ENCODE data around the gene TMPRSS7. TPM values are rescaled to one million over a fixed set of nuclear protein-coding genes. Genes with fewer than 3 reads are reported as not detected.
"Not testable (repeated sequence)": the region's sequence is repeated elsewhere in the genome, so short reads cannot be mapped to it uniquely, and the experiment has no call there.

TMPRSS7 gene
- polyA plus RNA-seq, 10 donors, result not detected

DNA sequence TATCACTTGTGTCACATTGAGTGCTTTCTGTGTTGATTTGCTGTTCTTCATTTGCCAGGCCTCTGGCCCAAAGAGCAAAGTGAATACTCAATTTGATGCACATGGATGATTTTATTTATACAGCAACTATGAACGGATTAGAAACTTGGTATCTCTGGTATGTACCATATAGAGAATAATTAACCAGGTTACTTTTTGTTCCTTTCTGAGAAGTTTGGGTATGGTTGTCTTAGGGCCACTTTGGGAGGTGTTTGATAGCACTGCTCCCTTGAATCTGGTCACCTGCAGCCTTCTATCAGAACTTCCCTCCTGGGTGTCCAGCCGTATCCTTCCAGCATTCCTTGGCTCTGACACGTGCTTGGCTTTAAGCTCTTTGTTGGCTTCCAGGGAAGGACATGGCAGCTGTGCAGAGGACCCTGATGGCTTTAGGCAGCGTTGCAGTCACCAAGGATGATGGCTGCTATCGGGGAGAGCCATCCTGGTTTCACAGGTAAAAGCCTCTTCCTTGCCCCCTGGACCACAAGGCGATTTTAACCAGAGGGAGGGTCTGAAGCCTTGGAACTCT, 23.1 kb upstream of the TMPRSS7 start:
- DNase-seq, result peak in 1 of 3 donors; percentile 19

DNA sequence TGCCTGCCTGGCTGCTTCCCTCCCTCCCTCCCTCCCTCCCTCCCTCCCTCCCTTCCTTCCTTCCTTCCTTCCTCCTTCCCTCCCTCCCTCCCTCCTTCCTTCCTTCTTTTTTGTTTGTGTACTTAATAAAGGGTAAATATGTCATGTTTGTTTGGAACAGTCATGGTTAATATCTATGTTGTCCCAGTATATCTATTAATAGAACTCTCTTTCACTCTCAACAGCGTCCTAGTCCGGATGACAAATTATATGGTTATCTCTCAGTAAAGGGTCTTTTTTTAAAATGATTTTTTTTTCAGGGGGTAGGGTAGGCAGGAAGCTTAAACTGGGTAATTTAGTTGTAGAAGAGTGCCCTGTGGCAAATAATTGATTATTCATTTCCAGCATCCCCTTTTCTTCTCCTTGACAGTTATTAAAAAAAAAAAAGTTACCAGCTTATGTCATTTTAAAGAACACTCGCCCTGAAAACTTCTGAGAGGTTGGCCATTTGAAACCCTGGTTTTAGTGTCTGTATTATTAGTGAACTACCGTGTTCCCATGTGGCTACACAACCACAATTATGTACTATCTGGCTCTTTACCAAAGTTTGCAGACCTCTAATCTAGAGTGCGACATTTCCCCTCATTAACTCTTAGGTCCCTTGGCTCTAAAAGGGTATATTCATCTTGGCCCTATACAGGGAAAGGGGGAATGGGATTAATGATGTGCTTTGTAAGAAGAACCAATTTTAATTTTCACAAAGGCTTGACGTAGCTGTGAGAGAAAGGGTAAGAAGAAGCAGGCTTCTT, 22.1 kb upstream of the TMPRSS7 start:
- DNase-seq, result no peak

DNA sequence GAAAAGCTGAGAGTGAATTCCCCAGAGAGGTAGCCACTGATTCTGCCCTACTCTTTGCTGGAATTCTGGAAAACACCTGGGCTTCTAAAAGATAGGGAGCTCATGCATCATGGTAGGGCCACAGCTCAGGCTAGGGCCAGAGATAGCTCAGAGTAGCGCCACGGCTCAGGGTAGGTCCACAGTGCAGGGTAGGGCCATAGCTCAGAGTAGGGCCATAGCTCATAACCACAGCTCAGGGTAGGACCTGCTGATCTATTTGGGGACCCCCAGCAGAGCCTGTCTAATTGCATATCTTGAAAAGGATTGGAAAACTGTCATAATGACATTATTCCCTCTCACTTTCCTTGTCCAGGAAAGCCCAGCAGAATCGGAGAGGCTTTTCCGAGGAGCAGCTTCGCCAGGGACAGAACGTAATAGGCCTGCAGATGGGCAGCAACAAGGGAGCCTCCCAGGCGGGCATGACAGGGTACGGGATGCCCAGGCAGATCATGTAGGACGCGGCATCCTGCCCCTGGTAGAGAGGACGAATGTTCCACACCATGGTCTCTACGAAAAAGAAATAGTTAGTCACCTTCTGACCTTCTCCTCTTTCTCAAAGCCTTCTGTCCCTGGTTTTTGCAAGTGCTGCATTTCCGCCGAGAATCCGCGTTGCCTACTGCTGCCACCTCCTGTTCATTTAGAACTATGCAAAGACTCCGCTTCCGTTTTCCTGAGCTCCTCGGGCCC, 21.3 kb upstream of the TMPRSS7 start:
- DNase-seq, result peak; percentile 62 to 85 (median 75)

DNA sequence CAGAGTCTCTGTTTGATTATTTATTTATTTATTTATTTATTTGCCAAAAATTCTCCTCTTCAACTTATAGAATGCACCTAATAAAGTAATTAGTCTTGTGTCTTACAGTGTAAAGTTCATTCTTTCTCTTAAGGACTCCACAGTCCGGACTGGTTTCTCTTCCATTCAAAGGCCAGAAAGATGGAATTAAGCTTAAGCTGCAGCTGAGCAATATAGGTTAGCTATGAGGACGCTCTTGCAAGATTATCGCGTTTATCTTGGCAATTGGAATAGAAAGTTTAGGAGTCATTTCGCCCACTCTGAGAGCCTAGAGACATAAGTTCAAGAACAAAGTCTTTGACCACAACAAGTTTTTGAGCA, 20.8 kb upstream of the TMPRSS7 start:
- no peak for DNase-seq

DNA sequence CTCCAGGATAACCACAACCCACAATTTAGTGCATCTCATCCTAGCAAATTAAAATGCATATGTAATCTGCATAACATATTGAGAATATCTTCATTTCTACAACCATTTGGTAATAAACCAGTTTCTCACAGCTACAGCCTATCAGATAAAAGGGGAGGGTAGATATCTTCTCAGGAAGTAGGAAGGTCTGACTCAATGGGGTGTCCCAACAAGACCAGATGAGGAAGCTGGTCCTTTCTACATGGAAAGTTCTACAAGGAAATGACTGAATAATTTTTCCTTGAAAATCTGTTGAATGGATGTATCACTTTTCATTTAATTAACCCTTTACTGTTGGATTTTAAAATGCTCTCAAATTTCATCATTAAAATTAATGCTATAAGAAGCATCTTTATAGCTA, 17.4 kb upstream of the TMPRSS7 start:
- DNase-seq, result no peak

DNA sequence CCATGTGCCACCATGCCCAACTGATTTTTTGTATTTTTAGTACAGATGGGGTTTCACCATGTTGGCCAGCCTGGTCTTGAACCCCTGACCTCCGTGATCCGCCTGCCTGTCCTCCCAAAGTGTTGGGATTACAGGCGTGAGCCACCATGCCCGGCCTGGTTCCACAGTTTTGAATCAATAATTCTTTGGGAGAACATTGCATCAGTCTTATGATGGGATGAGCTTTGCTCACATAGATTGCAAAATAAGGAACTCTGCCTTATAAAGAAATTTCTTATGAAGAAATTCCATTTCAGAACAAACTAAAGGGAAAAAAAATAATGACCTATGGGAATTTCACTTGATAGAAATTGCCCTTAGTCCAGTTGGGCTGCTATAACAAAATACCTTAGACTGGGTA, 15.8 kb upstream of the TMPRSS7 start:
- DNase-seq, result no peak

DNA sequence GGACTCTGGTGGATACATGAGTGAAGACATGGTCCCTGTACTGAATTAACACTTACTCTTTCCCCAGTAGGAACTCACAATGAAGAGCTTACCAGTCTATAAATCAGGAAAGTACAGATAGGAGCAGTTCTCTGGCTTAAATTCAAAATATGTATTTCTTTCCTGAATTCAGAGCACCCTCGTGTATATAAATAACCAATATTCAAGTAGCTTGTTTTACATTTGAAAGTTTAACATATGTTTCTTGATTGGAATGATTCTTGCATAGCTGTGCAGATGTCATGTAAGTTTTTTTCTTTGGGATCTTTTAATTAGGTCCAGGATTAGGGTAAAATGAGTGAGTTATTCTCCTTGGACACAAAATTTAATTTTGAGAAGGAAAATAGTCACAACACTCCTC, 14.8 kb upstream of the TMPRSS7 start:
- no peak for DNase-seq

DNA sequence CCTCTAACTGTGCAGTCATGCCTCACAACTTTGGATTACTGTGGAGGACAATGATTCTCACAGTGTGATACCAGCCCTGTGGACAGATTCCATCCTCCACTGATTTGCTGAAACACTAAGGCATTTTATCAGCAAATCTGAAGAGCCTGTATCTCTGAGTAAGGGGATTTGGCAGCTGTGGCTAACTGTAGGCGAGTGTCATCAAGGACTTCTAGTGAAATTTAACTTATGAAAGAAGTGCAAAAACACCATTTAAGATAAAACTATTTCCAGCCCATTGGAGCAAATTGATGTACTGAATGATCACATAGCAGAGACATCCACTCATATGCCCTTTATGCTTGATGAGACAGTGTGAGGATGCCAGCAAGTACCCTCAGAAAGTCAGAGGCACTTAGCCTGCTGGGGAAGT, 13.9 kb upstream of the TMPRSS7 start:
- DNase-seq, result no peak

DNA sequence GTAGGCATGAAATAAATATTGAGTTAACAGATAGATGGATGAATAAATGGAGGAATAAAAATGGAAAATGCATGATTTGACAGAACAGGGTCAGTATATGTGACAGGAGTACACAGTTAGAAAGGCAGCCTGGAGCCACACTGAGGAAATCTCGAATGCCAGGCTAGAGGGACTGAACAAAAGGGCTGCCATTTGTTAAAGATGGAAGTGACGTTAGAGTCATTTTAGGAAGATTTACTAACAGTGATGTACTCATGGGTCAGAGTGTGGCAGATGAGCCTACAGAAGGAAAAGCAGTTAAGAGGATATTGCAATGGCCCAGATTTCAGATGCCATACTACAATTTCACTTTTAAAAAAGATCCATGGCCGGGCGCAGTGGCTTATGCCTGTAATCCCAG, 7.4 kb upstream of the TMPRSS7 start:
- DNase-seq, result no peak

DNA sequence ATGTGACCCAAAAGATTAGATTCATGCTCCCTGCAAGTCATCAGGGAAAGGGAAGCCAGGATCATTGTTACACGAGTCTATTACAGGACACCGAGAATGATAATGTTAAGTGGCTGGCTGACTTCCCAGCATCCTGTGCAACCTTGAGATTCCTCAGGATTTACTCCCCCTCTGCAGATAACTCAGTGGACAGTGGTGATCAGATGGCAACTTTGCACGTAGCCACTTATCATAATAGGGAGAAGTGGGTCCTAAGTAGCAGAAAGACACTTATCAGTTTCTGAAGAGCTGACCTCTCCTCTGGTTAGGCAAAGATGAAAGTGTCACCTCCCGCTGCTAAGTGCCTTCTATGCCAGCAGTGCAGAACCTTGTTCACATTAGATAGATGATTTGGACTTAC, 6.7 kb upstream of the TMPRSS7 start:
- DNase-seq, result no peak

DNA sequence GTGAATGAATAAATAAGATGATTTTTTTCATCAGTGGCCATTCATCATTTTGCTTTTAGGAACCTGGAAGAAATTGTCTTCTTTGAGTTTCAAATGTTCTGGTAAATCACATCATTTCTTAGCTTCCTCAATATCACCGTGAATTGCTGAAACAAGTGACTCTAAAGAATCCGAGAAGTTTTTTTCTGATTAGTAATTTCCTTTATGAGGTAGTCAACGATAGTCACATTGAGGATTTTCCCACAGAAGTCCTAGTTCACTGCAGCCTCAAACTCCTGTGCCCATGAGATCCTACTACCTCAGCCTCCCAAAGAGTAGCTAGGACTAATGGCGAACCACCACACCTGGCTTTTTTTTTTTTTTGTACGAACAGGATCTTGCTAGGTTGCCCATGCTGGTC, 3.6 kb upstream of the TMPRSS7 start:
- DNase-seq, result no peak

DNA sequence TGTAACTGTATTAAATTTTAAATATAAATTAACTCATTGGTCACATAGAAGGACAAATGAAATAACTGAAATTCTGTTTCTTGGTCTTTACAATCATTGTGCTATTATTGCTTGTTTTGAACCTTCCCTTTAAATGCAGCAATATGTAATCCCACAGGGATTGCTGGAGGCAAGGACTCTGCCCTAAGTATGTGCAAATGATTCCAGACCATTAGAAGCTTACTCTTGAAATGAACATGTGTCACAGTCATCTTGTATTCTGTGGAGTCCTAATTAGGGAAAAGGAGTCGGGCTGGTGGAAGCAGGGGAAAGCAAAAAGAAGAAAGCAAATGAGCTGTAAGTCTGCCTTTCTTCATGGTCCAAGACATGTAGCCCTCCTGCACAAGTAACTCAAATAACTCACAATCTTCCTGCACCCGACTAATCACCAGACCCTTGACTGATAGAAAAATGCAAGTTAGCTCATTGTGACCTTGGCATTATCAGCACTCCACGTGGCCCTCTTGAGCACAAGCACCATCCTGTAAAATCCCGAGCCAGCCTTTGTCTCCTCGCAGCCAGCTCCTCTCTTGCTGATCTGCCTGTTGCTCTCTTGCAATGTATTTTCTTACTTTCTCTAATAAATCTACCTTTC, 2.3 kb upstream of the TMPRSS7 start:
- DNase-seq, result no peak

DNA sequence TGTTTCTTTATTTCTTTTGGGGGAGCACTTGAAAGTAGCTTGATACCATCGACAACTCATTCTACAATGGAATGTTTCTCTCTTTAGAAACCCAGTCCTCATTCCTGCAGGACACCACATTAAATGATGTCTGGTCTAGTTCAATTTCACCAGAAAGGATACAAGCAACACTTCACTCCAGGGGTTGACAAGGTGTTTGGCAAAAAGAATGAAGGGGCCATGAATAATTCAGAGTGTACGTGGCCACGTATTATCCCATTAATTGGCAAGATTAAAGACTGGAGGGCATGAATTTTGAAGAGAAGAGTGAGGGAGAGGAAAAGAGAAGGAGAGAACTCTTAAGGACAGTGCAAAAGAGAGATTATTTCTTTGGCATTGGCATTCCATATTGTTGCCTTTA, 705 bp downstream of the TMPRSS7 start:
- DNase-seq, result no peak

DNA sequence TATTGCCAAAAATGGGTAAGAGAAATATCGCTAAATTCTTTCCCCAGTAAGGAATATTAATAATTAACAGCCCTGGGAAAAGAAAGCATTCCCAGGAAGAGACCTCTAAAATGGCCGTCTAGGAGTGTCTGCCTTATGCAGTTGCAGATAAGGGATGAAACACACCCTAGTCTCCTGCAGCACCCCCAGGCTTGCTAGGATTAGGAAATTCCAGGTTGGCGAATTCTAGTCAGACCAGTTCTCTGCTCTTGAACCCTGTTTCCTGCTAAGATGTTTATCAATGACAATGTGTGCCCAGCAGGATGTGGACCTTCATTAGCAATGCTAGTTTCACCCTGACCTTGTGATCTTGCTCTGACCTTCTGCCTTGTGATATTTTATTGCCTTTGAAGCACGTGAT, 2.7 kb downstream of the TMPRSS7 start:
- not testable (repeated sequence) for DNase-seq

DNA sequence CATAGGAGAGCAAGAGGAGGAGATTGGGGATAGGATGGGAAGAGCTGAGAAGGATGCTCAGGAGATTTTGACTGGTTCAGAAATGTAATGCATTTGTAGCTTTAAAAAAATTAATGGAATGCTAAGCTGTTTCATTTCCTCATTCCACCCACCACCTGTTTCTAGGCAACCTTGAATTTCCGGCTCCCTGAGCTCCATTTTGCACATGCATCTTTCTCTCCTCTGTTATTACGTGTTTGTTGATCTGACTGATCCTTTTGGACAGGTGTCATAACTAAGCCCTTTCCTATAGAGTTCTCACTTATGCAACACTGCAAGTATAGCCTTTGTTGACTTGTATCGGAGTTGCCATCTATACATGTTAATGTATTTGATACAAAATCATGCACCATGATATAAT, 4.3 kb downstream of the TMPRSS7 start:
- no peak for DNase-seq

DNA sequence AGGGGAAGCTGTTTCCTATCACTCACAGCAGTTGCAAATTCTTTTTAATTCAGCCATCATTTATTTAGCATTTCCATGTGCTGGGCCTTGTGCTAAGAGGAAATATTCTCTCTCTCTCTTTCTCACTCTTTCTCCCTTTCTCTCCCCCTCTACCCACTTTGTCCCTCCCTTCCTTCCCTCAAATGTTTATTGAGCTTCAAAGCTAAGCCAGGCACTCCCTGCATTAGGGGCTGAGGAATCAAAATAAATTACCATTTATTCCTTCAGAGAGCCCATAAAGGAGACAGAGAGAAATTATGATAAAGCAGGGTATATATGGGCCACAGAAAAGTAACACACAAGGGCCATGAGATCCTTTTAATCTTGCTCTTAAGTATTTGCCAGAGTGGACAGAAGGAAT, 6.8 kb downstream of the TMPRSS7 start:
- DNase-seq, result no peak

DNA sequence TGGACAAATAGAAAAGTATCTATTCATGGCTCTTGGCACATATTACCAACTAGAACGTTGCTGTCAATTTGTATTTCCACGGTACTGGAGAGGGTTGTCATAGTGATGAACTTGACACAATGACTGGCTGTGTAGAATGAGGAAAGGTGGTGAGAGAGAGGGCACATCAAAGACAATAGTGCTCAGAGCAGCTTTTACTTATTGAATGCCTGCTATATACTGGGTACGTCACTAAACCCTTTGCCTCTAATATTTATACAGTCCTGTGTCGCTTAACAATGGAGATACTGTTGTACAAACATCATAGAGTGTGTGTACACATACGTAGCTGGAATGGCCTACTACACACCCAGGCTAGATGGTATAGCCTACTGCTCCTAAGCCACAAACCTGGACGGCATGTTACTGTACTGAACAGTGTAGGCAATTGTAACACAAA, 8.3 kb downstream of the TMPRSS7 start:
- DNase-seq, result no peak

DNA sequence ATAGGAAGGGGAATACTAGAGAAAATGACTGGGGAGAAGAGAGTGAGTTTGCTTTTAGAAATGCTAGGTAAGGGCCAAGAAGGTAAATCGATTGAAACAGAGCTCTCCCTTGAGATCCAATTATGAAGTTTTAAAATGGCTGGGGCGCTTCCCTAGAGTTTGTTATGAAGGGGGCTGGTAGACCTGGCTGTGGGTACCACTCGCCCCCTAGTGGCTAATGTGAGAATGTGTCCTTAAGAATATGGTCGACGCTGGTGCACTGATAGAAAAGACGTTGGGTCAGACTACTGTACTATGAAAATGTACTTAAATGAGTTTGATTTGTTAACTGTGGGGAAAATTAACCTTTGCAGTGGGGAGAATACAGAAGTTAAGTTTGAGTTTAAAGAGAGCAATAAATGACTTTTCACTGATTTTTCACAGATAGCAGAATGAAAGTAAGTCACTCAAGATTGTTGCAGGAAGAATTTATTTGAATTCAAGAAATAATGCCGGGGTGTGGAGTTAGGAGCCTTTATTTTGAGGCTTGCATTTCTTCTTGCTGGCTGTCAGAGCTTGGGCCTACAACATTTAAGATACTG, 9.2 kb downstream of the TMPRSS7 start:
- DNase-seq, result peak; percentile 46 to 70 (median 57)

DNA sequence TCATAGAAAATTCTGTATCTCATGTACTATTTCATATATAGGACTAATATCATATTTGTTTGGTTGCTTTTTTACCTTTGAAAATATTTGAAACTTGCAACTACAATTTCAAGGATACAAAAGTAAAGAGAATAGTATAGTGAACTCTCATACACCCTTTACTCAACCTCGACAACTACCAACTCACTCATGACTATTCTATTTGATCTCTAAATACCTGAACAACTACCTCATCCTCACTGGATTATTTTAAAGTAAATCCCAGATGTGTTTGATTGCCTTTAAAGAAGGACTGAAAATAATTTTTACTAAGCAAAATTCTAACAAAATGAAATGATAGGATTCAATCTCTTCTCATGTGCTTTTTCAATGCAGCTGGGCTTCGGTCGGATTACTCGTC, 12.1 kb downstream of the TMPRSS7 start:
- DNase-seq, result no peak

DNA sequence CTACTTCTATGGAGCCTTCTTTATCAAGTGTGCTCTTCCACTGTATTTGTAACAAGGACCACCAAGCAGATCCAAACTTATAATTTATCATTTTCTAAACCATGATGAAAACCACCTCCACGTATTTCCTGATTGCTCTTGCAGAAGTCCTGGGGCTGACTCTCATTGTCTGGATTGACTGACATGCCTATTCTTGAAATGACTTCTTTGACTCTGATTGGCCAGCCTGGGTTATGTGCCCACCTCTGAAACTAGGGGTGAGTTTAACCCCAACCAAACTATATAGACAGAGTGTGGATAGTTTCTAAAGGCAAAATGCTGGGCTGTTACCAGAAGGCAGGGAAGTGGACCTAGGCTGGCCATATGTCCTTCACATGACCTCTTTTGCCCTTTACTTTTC, 12.7 kb downstream of the TMPRSS7 start:
- DNase-seq, result no peak

DNA sequence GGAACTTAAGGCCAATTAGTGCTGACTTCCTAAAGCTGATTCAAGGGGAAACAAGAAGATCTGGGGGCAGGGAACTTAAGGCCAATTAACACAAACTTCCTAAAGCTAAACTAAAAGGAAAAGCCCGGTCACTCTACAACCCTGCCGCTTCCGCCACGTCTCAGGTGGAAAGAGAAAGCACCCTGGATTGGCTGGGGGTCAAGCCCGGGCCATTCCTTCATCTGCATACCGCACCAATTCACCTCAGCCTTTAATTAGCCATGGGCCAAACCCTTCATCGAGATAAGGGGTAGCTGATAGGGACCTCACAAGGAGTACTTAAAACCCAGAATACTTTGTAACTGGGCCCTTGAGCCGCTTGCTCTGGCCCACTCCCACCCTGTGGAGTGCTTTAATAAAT, 14.4 kb downstream of the TMPRSS7 start:
- no peak for DNase-seq

DNA sequence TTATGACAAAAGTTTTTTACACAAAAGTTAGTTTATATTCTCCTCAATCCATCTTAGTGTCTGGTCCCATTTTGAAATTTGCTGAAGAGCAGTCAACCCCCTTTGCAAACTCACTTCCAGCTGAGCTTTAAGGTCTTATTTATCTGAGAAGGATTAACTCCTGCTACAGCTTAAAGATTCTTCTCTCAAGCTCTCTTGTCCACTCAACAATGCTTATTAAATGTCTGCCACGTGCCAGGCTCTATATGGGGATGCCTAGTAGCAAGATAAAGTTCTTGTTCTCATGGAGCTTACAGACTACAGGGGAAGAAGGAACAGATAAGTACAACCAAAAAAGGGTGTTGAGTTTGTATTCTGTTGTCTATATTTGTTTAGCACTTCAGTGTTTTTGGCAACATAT, 18.7 kb downstream of the TMPRSS7 start:
- DNase-seq, result no peak
